ENCODE data around the gene STOML2.
"Not testable (repeated sequence)": the region's sequence is repeated elsewhere in the genome, so short reads cannot be mapped to it uniquely, and the experiment has no call there.

STOML2 gene, protein sequence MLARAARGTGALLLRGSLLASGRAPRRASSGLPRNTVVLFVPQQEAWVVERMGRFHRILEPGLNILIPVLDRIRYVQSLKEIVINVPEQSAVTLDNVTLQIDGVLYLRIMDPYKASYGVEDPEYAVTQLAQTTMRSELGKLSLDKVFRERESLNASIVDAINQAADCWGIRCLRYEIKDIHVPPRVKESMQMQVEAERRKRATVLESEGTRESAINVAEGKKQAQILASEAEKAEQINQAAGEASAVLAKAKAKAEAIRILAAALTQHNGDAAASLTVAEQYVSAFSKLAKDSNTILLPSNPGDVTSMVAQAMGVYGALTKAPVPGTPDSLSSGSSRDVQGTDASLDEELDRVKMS

GRCh38 chr9:35102769-35103659, at the start of gene STOML2:
STOML2 (minus strand) TSS chr9:35103131; CDS start chr9:35103094, 37 bp downstream.
- DNase-seq: peak; percentile 46 to 97 (median 91)

- DNase-seq: not testable (repeated sequence)
Observed at GRCh38 chr9:35147941-35148563, 45.1 kb upstream of the STOML2 start.

GRCh38 chr9:35142037-35142436, 39.1 kb upstream of the STOML2 start:
- no peak for DNase-seq

GRCh38 chr9:35140093-35140492, 37.2 kb upstream of the STOML2 start:
- DNase-seq: no peak

DNA sequence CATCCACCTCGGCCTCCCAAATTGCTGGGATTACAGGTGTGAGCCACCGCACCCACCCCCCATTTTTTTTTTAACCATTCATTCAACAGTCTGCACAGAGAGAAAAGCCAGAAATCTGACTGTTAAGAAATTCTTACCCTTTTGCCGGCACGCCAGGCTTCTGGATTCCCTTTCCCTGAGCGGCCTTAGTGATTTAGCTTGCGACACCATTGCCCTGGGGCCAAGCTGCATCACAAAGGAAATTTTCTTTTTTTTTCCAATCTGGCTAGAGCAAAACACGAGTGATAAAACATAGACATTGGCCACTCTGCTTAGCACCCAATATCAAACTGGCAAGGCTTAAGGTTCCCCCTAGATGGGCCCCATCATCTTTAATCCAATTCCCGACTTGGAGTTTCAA, 33.9 kb upstream of the STOML2 start:
- DNase-seq: no peak

- no peak for DNase-seq
Observed at GRCh38 chr9:35135988-35136387, 33.1 kb upstream of the STOML2 start.

- no peak for DNase-seq
Observed at GRCh38 chr9:35134920-35135319, 32.0 kb upstream of the STOML2 start.

- DNase-seq: peak in 49 of 51 donors; percentile 39 to 92 (median 79)
Observed at GRCh38 chr9:35116898-35117551, 14.1 kb upstream of the STOML2 start.

GRCh38 chr9:35116539-35116897, 13.6 kb upstream of the STOML2 start:
- peak in 3 of 51 donors; percentile 43 to 56 (median 52) for DNase-seq

DNA sequence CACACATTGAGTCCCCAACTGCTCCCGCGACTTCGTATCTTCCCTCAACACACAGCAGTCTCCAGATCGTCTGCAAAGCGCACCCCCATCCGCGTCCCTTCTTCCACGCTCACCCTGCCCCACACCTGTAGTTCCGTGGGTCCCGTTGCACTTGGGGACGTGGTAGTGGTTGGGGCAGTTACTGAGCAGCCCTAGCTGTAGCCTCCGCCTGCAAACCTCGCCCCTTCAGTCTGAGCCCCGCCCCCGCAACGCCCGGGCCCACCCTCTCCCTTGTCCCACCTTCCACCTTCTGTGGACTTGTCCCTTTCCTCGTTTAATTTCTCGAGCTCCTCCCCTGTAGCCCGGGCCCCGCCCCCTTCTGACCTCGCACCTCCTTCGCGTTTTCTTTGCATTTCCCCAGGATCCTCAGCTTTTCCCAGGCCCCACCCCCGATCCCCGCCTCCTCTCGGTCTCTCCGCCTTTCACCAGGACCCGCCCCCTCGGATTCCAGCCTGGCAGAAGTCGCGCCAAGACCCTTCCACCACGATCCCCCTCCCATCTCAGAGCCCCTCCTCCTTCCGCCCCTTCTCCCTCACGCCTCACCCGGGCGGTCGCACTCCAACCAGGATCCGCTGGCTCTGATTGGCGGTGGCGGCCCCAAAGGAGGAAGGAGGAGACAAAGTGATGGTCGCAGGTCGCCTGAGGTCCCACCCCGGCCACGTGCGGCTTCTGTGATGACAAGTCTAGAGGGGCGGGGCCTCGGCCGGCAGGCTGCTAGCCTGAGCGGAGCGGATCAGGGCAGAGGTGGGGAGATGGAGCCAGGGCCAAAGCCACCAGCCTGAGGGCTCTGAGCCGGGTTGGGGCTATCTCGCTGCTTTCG, 13.0 kb upstream of the STOML2 start, which contains the start of gene ATOSB:
Gene ATOSB, minus strand, starts transcription at position 183 of the 859 bp plus-strand sequence. CDS start 7,588 bp downstream, outside the sequence.
- peak; percentile 27 to 98 (median 88) for DNase-seq

GRCh38 chr9:35114840-35115628, 12.1 kb upstream of the STOML2 start:
- peak in 29 of 51 donors; percentile 5 to 52 (median 28) for DNase-seq

DNA sequence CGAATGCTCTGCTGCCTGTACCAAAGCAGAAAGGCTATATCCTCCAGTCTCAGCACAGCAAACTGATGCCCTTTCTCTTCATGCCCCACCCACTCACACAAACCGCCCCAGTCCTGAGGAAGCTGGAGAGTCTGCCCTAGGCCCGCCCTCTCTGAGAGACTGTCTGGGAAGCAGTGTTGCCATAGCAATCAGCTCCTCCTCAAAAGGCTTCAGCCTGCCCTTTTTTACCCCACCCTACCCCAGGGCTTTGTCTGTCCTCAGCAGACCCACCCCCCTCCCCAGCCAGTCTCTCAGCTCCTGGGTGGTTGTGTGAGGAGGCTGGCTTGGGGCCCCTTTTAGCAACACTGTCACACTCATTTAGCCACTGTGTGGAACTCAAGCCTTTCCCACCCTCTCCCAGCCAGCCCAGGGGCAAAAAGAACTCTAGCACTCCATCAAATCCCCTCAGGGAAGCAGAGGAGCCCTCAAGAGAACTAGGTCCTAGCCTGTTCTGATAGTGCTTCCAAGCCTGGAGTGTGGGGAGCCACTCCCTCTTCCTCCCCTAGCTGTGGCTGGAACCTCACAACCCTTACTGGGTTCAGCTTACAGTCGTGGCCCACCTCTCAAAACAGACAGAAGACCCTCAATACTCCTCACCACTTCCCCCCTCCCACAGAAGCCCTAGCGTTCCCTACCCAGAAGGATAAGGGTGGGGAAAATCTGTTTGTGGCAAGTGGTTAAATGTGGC, 11.3 kb upstream of the STOML2 start:
- peak in 43 of 51 donors; percentile 20 to 91 (median 65) for DNase-seq

- peak in 12 of 51 donors; percentile 10 to 54 (median 36) for DNase-seq
Observed at GRCh38 chr9:35112257-35113020, 9.5 kb upstream of the STOML2 start.

DNA sequence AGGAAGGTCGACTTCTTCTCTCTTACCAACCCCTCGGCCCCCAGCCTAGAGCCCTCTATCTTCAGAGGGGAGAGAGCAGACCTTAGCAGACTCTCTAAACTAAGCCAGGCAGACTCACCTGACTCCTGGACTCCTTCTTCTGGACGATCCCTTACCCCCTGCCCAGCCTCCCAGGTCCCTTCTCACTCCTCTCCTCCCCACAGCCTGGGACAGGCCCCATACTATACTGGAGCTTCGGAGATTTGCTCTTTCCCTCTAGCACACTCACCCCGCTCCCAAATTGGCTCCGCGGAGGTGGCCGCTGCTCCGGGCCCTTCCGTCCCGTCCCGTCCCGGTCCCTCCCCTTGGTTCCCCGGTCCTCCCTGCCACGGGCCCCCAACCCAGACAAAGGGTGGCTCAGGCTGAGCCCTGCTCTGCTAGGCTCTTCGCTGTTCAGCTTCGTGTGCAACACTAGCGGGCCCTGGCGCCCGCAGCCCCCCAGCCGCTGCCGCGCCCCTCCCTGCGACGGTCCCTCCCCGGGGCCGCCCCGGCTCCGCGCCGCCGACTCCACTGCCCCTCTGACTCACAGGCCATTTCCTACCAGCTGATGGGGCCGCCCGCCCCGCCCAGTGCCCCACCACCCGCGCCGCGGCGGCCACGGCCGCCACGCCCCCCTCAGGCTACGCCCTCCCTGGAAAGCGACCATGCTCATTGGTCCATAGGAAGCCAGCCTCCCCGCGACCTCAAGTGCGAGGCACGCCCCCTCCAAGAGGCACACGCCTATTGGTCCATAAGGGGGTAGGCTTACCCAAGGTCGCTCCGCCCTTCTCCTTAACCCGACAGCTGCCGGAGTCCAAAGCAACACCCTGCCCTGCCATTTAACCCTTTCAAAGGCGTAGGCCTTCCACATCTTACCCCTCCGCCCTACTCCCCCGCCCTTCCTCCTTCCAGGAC, 8.3 kb upstream of the STOML2 start:
- peak; percentile 61 to 99 (median 97) for DNase-seq

- DNase-seq: peak in 40 of 51 donors; percentile 3 to 87 (median 58)
Observed at GRCh38 chr9:35110327-35110761, 7.4 kb upstream of the STOML2 start.

DNA sequence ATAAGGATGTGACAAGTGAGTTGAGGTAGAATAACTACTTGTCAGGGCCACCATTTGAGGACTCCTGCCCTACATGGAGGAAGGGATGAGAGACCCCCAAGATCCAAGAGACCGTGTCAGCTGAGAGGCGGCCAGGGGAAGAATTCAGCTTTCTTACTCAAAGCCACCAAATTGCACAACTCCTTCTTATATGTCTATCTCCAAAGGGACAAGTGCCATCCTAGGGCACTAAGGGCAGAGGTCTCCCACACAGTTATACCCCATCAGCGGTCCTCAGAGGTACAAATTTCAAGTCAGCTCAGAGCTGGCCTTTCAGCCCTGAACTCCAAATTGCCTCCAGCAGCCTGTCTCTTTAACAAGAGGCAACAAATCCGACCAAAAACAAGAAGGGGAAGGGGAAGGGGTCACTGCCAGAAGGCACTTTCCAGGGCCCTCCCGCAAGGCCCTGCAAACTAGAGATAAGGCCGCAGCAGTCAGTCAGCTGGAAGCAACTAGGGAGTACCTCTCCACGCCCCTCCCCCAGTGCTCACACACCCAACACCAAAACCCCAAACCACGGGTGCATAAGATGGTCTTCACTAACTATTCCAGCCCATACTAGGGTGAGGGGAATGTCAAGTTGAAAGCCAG, 6.1 kb upstream of the STOML2 start:
- DNase-seq: no peak
